HG03095 (cell line): Measurements from ENCODE around the gene PLD3.

Experiments used
- ATAC-seq: cut with Tn5 transposase; IDR thresholded peaks from one replicate; pipeline ENCODE4 v1.9.1; 2021; ENCODE audit warnings: moderate library complexity; ENCODE audit not compliant: unreplicated experiment

The PLD3 gene

GRCh38 chr19:40412866-40413265 lies 64.4 kb downstream of the PLD3 start:
- ATAC-seq: no peak

GRCh38 chr19:40413291-40413845 lies 64.9 kb downstream of the PLD3 start, which contains the start of gene PRX:
Gene PRX, minus strand, starts transcription at chr19:40413378. Its CDS starts 5,446 bp downstream, at chr19:40407932.
- no peak for ATAC-seq

- no peak for ATAC-seq
These were observed 66.3 kb downstream of the PLD3 start for GRCh38 chr19:40414542-40415535.

- no peak for ATAC-seq
These were observed 67.3 kb downstream of the PLD3 start for GRCh38 chr19:40415768-40416167.

GRCh38 chr19:40416918-40417642 lies 68.6 kb downstream of the PLD3 start:
- ATAC-seq: no peak

- ATAC-seq: no peak
These were observed 69.1 kb downstream of the PLD3 start for GRCh38 chr19:40417643-40417981.

- ATAC-seq: no peak
These were observed 69.5 kb downstream of the PLD3 start for GRCh38 chr19:40418040-40418439.

- no peak for ATAC-seq
These were observed 70.6 kb downstream of the PLD3 start for GRCh38 chr19:40419066-40419612.

- no peak for ATAC-seq
These were observed 71.3 kb downstream of the PLD3 start for GRCh38 chr19:40419780-40420179.

- ATAC-seq: no peak
These were observed 71.9 kb downstream of the PLD3 start for GRCh38 chr19:40420451-40420765.

- ATAC-seq: no peak
These were observed 72.6 kb downstream of the PLD3 start for GRCh38 chr19:40420766-40421765.

GRCh38 chr19:40421993-40422747 lies 73.7 kb downstream of the PLD3 start:
- no peak for ATAC-seq

- no peak for ATAC-seq
These were observed 74.5 kb downstream of the PLD3 start for GRCh38 chr19:40422748-40423566.

GRCh38 chr19:40423938-40424337 lies 75.4 kb downstream of the PLD3 start:
- no peak for ATAC-seq

GRCh38 chr19:40424637-40425449 lies 76.3 kb downstream of the PLD3 start:
- no peak for ATAC-seq

GRCh38 chr19:40425450-40426287 lies 77.2 kb downstream of the PLD3 start, which contains the start of gene SERTAD1:
Gene SERTAD1, minus strand, starts transcription at chr19:40425992. Its CDS starts 2,446 bp downstream, at chr19:40423546.
- peak; percentile 73 for ATAC-seq
